Prostate gland (tissue), 2 donors: ENCODE data around the gene TSGA10.

Experiments used
- CTCF ChIP-seq, 4 experiments: fragments of 200-600 bp in 2 of 4; fragments of 450-650 bp in 2 of 4; sonication (generic) in 2 of 4; IDR thresholded peaks; 1 replicate in 3 of 4; 2 replicates in 1 of 4; pipeline ENCODE4 v1.5.1; 2016 to 2019; ENCODE audit warnings: antibody characterized with exemption in 4 of 4, mild to moderate bottlenecking in 2 of 4, moderate library complexity in 2 of 4
- POLR2A ChIP-seq: fragments of 450-650 bp; IDR thresholded peaks from one replicate; pipeline ENCODE4 v1.6.1; 2016; ENCODE audit warnings: antibody characterized with exemption, mild to moderate bottlenecking

GRCh38 chr2:99158599-99158998 lies 3.9 kb upstream of the TSGA10 start:
- no peak for TF ChIP-seq CTCF (IDR thresholded peaks at IDR 0.05)
- TF ChIP-seq POLR2A = no peak
